ENCODE results near the gene AK4.
A peak's percentile ranks its signal among the peaks of the same experiment; 100 is the strongest.

Gene AK4

GRCh38 chr1:65250826-65251225 is 102.8 kb downstream of the AK4 start:
- no peak for DNase-seq (ENCODE audit: low spot score)

- peak; percentile 18 for DNase-seq (ENCODE audit: low spot score)
Measured at GRCh38 chr1:65253800-65254319, 105.9 kb downstream of the AK4 start.

GRCh38 chr1:65254320-65255034 is 106.5 kb downstream of the AK4 start:
- DNase-seq (ENCODE audit: low spot score), result peak; percentile 72

- DNase-seq (ENCODE audit: low spot score), result peak; percentile 17
Measured at GRCh38 chr1:65255035-65255655, 107.1 kb downstream of the AK4 start.

DNA sequence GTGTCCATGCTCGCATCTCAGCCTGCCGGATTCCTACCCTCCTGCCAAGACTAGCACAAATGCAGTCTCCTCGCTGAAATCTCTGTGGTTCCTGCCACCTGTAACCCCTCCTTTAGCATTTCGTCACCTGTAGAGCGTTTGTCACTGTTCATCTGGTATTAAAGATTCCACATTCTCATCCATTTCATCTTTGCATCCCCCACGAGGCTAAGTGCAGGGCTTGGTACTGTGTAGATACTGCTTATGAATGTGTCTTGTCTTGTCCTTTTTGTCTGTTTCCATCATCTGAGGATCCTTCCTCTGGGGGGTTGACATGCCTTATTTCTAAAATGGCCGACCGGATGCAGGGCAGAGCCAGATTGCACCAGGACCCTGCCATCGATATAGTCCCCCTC is 107.7 kb downstream of the AK4 start:
- DNase-seq (ENCODE audit: low spot score), result no peak

DNA sequence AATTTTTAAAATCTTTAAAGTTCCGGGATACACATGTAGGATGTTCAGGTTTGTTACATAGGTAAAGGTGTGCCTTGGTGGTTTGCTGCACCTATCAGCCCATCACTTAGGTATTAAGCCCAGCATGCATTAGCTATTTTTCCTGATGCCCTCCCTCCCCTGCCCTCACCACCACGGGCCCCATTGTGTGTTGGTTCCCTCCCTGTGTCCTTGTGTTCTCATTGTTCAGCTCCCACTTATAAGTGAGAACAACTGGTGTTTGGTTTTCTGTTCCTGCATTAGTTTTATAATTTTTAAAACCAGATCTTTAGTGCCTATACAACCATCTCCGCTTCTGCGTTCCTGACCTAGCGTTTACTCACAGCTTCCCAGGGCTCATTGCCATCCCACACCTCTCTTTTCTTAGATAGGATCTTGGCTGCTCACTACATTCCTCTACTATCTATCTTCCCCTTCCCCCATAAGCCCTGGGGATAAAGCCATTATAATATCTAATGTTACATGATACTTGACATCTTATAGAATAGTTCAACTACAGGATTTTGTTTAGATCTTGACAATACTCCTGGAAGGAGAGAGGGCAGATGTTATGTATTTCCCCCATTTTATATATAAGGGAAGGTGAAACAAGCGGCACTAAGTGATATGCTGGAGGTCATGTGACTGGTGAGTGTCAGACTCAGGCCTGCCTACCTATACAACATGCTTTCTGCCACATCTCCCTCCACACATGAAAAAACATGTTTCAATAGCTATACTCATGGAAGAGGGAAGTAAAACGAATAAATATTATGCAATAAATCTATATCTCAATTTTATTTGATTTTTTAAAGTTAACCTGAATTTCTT is 109.1 kb downstream of the AK4 start:
- no peak for DNase-seq (ENCODE audit: low spot score)

- DNase-seq (ENCODE audit: low spot score), result no peak
Measured at GRCh38 chr1:65258106-65258505, 110.1 kb downstream of the AK4 start.

GRCh38 chr1:65259816-65260215 is 111.8 kb downstream of the AK4 start:
- DNase-seq (ENCODE audit: low spot score), result no peak

DNA sequence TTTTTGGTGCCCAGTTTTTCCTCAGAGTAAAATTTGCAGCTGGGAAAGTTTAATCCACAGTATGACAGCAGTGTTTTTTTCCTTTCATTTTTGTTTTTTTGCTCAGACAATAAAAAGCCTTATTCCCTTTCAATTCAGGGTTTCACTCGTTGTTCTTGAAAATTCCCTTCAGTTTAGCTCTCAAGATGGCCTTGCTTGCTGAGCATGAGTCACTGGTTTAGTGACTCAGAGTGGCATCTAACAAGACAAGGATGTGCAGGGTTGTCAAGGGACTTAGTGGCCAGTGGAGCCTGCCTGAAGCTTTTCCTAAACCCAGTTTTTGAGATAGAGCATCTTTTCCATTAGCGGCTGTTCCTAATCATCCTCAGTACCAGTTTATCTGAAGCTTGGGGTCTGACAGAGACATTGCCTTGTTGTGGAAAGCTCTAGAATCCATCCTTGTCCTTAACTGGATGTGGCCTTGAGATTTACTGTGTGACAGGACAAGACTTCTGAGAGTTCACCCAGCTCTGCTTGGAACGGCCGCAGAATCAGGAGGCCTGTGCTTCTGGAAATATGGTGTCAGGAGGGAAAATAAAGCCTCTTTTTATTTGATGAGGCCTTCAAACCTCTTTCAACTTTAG is 113.0 kb downstream of the AK4 start:
- peak; percentile 81 for DNase-seq (ENCODE audit: low spot score)

- DNase-seq (ENCODE audit: low spot score), result no peak
Measured at GRCh38 chr1:65263286-65263685, 115.3 kb downstream of the AK4 start.

- DNase-seq (ENCODE audit: low spot score), result peak; percentile 38
Measured at GRCh38 chr1:65264197-65264929, 116.4 kb downstream of the AK4 start.

- no peak for DNase-seq (ENCODE audit: low spot score)
Measured at GRCh38 chr1:65265296-65265650, 117.3 kb downstream of the AK4 start.

DNA sequence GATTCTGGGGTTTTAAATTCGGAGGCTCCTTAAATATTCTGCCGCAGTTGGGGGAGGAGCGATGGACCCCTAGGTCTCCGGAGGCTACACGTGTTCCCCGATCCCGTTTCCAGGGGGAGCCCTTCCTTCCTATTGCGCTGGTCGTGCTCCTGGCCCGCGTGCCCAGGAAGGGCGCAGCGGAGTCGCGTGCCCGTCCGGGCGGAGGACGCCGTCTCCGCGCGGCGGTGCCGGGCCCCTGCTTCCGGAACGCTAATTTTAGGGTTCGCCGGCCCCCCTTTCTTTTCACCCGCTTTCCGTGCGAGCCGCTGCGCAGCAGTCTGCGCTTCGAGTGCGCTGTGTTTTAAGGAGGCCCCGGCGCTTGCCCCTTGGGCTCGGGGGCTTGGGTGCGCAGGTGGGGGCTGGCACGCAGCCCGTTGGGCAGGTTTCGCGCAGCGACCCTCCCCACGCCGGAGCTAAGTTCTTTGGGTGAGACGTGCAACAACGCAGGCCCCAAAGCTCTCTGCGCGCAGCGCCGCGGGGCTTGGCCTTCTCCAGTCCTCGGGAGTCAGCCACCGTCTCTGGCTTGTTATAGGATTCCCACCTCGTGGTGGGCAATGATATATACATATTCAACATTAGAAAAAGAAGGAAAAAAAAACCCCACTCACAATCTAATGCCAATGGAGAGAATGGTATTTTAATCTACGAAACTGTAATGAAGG is 117.8 kb downstream of the AK4 start:
- peak; percentile 47 for DNase-seq (ENCODE audit: low spot score)

GRCh38 chr1:65266476-65266875 is 118.5 kb downstream of the AK4 start:
- no peak for DNase-seq (ENCODE audit: low spot score)

DNA sequence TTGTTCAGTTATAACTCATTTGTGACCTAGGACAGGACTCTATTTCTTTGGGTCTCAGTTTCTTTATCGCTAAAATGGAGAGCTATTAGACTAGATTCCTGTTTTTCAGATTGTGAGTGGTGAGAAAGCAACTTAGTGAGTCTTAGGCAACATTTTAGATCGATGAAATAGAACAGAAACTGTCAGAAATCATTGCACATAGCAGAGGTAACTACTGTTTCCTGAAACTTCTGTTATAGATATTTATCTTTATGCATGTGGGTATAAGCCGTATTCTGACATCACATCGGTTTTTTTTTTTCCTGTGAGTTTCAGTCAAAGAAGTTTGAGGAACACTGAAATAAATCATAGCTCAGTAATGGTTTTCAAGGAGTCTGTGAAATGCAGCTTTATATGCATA is 119.3 kb downstream of the AK4 start:
- DNase-seq (ENCODE audit: low spot score), result no peak

DNA sequence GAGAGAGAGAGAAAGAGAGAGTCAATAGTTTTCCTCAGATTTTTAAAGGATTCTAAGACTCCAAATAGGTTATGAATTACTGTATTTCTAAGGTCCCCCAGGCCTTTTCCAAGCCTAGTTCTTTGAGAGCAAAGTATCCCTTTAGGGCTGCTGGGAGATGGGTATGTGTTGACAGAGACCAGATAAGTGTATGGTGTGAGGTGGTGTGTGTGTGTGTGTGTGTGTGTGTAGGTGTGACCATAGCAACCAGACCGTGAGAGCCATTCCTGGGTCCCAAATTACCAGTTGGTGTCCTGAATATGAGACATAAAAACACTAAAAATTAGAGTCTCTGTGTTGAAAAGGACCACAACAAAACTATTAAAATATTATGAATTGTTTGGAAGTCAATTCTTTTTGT is 119.7 kb downstream of the AK4 start:
- no peak for DNase-seq (ENCODE audit: low spot score)

DNA sequence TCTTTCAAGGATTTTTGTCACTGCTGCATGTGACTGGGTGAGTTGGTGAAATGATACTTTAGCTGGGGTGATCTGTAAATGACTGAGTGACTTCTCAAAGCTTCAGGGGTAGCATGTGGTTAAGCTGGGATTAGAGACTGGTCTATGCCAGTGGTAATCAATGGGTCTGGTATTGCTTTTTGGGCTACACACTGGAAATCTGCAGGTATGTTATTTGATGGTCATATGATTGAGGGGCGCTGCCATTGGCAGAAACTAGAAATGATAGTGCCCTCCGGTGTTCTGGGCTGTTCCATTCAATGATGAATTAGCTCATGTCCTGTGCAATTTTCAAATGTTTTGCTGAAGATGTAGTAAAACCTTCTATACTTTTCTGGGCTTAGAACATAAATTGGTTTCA is 121.6 kb downstream of the AK4 start:
- no peak for DNase-seq (ENCODE audit: low spot score)

DNA sequence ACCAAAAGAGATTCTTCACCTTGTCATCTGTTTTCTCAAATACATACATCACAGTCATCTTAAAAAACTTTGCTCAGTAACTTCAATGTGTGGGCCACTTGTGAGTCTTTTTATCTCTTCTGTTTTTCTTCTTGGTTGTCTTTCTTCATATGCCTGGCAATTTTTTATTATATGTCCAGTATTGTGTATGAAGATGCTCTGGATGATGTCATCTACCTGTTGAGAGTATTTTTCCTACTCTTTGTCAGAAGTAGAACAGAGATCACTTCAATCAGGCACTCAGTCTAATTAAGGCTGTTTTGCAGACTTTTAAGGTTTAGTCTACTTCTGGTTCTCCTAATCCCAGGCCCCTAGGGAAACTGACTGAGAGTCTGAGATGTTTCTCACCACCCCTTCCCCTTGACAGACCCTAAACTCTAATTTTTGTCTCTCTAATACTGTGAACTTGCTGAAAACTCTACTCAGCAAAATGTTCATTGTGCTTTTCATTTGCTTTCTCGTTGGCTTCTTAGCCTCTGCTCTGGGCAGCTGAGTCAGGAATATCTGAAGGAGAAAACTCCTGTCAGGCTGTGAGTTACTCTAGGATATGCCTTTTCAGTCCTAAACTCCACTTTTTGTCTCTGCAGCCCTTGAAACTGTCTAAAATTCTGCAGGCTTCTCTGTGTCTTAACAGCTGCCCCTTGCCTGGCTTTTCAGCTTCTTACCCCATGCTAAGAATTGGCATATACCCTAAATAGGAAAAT is 128.4 kb downstream of the AK4 start:
- DNase-seq (ENCODE audit: low spot score), result no peak

DNA sequence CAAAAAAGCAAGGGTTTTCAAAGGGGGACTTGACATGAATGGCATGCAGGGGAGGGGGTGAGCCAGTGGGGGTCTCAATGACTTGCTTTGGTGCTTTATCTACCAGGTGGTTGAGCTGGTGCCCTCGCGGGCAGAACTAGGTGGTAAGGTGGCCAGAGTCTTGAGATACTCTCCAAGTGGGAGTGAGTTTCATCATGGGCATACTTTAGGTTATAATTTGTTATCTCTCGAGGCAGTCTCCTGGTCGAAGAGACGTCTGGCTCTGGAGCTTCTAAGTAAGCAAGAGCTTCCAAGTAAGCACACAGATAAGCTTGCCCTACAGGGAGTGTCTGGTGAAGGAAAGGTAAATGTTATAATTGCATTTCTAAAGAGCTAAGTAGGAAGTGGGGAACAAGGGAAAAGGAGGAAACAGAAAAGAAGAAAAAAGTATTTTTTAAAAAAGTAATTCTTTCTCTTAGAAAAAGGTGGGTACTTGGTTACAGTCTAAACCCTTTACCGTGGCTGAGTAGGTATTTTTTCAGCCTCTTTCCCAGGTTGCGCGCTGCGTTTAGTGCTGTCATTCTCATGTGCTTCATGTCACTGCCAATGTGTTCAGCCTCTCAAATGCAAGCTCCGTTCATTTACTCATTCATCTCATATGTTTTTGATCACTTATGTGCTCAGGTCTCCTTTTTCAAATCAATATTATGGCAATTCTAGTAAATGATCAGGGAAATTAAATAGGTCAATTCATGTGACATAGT is 129.8 kb downstream of the AK4 start:
- DNase-seq (ENCODE audit: low spot score), result no peak

All from hepatic stellate cell (primary cell).